ENCODE measurements around the gene SLC52A3.

SLC52A3 gene

DNA sequence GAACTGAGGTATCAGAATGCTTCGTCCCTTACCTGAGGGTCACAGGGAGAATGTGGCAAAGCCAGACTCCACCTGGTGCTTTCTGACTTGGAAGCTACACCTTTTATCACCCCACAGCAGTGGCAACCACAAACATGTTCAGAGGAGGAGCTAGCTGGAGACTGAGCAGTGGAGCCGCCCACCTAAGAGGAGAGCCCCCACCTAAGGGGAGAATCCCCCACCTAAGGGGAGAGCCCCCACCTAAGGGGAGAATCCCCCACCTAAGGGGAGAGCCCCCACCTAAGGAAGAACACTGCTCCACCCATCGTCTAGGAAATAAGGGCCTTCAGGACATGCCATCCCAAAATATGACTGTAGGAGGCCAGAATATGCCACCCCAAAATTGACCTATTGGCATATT lies 4.0 kb downstream of the SLC52A3 start:
- DNase-seq: no peak

DNA sequence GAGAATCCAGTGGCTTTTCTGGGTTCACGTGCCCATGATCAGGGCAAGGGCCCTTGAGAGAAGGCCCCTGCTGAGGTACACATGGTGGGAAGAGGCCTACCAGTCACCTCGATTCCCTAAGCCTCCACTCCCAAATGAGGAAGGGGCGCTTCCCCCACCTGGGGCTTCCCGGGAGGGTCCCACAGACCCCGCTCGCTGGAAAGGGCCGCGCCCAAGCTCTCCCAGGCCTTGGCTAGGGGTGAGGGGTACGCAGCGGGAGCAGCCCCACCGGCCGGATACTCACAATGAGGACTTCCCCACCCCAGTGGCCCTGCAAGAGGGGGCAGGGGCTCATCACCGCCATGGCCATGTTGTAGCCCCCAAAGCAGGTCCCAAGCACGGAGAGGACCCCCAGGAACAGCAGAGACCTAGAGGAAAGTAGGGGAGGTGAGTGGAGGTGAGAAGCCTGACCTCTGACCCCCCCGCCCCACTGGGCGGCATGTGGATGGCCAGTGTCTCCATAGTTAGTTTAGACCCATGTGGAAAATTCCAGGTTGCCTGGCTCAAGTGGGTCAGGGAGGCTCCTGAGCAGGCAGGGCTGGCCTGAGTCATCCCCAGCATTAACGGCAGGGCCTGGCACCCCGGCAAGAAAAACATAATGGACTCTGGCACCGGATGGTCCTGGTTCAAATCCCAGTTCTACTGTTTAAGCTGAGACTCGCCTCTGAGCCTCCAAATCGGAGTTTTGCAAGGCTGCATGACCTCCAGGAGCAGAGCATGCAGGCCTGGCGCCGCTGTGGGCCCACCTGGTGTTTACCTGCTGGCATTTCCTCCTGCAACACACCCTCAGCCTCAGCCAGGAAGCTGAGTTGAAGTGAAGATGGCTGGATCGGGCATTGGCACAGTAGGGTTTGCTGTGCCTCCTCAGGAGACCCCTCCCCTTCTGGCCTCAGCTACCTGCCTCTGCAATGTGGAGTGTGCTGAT lies 6.6 kb downstream of the SLC52A3 start:
- no peak for DNase-seq

- no peak for DNase-seq
These were observed 7.4 kb downstream of the SLC52A3 start for GRCh38 chr20:760751-761417.

GRCh38 chr20:757506-757905 lies 10.8 kb downstream of the SLC52A3 start:
- no peak for DNase-seq

- DNase-seq: no peak
These were observed 12.4 kb downstream of the SLC52A3 start for GRCh38 chr20:755941-756340.

DNA sequence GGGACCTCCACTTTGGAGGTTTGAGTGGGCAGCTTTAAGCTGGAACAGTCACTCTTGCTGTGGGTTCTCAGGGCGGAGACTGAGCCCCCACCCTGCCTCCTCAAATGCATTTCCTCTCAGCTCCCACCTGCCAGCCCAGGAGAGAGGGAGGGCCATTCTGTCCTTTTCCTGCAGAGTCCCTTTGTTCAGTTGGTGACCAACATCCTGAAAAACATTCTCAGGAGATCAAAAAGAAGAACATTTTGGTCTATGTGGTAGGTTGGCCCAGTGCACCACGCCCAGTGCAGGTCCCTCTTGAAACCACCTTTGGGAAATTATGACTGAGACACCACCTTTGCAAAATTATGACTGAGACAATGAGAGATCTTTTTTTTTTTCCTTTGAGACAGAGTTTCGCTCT lies 13.4 kb downstream of the SLC52A3 start:
- DNase-seq: no peak

DNA sequence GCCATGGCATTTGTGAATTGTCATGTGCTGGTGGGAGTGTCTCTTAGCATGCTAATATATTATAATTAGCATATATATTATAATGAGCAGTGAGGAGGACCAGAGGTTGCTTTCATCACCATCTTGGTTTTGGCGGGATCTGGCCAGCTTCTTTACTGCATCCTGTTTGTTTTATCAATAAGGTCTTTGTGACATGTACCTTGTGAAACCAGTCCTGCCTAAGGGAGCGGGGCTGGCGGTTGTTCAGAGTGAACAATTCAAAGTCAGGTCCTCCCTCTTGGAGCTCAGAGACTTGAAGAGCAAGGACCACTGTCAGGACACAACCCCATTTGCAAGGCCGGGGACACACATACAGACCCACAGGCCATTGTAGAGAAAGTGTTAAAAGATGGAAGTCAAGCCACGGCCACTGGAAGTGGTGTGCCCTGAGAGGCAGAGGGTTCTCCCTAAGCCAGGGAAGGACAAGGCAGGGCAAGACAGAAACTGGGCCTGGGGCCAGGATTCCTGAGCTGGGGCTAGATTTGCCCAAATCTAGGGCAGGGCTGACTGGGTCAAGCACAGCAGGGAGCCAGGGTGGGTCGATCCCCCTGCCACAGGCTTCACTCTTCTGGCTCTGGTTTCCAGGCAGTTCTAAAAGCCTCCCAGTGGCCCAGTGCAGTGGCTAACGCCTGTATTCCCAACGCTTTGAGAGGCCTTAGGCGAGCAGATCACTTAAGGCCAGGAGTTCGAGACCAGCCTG lies 14.2 kb downstream of the SLC52A3 start:
- DNase-seq: no peak

DNA sequence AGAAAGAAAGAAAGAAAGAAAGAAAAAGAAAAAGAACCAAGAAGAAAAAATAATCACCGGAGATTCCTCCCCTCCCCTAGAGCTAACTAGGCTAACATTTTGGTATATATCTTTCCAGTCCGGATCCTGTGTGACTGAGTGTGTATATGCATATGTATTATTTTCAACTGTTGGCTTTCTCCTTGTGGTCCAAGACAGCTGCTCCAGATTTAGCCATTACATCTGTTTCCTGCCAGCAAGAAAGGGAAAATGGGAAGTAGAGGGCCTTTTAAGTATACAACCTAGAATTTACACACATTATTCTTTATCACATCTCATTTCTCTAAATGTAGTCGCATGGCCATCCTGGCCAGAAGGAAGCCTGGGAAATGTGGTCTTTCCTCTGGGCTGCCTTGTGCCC lies 15.2 kb downstream of the SLC52A3 start:
- no peak for DNase-seq

DNA sequence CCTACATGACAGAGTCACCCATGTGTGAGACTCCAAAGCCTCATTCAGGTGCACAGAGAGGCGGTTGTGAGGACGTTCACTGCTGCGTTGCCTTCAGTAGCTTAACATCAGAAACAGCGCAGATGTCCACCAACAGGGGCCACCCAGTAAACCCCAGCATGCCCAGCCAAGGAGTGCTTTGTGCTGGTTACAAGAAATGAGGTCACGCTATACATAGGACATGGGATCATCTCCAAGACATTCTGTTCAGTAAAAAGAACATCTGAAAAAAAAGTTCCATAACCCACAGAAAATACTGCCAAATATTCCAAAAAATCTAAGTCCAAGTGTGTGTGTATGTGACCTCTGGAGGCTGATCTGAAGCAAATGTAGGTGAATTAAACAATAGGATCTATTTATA lies 16.0 kb downstream of the SLC52A3 start:
- no peak for DNase-seq

DNA sequence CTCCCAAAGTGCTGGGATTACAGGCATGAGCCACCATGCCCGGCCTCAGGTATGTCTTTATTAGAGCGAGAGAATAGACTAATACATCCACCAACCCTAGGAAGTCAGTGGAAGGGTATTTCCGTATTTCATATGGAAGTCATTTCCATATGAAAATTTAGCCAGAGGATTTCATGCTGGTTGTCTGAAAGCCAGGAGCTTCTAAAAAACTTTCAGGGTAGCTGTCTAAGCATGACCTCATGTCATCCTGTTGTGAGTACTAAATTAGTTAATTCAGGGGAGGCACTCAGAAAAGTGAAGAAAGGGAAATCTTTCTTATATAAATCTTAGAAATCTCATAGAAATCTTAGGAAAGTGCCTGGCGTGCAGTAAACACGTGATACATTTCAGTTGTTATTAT lies 16.5 kb downstream of the SLC52A3 start:
- no peak for DNase-seq

- DNase-seq: no peak
These were observed 17.5 kb downstream of the SLC52A3 start for GRCh38 chr20:750801-751200.

- no peak for DNase-seq
These were observed 22.5 kb downstream of the SLC52A3 start for GRCh38 chr20:745683-746301.

DNA sequence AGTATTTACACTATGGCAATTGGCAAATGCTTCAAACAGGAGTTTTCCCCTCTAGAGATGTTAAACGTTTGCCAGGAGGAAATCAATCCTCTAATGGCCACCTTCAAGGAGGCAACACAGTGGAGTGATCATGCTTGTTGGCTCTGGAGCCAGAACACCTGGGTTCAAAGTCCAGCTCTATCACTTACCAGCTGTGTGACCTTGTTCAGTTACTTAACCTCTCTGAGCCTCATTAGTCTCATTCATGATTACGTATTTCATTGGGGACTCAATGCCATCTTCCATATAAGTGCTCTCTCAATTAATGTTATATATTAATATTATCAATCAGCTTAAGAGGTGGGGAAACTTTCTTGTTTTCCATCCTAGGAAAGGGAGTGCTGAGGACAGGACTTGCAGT lies 26.1 kb downstream of the SLC52A3 start:
- DNase-seq: no peak

- DNase-seq: no peak
These were observed 26.7 kb downstream of the SLC52A3 start for GRCh38 chr20:741620-742019.

DNA sequence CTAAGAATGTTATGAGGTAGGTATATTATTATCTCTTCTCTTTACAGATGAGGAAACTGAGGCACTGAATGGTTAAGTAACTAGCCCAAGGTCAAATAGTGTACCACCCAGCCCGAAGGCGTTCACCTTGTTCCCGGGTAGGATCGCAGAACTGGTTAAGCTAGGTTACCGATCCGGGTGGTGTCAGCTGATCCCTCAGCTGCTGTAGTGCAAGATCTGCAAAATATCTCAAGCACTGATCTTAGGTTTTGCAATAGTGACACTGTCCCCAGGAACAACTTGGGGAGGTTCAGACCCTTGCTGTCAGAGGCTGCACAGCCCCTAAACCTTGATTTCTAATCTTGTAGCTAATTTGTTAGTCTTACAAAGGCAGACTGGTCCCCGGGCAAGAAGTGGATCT lies 28.1 kb downstream of the SLC52A3 start:
- DNase-seq: no peak

DNA sequence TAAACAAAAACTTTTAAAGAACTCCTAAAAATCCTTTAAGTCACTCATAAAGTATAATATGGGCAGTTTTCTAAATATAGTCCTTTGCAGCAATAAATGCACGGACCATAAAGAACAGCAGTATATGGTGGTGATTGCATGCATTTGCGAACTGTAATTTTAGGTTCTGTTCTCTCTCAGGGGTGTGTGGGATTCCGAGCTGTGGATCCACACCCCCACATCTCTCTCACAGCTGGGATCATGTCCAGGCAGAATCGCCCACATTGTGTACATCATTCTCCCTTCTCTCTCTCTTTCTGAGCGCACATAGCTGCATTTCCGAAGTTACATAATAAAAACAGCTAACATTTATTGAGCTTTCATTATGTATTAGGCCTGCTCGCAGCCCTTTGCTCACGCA lies 28.6 kb downstream of the SLC52A3 start:
- no peak for DNase-seq

- DNase-seq: no peak
These were observed 34.4 kb downstream of the SLC52A3 start for GRCh38 chr20:733861-734260.

DNA sequence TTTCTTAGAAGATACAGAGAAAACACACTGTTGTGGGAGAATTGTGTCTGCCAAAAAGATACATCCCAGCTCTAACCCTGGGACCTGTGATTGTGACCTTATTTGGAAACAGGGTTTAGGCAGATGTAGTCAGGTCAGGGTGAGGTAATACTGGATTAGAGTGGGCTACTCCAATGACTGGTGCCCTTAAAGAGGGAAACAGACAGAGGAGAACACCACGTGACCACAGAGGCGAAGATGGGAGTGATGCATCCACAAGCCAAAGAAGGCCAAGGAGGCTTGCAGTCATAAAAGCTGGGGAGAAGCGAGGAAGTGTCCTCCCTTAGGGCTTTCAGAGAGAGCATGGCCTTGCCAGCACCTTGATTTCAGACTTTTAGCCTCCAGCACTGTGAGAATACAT lies 35.6 kb downstream of the SLC52A3 start:
- DNase-seq: no peak

DNA sequence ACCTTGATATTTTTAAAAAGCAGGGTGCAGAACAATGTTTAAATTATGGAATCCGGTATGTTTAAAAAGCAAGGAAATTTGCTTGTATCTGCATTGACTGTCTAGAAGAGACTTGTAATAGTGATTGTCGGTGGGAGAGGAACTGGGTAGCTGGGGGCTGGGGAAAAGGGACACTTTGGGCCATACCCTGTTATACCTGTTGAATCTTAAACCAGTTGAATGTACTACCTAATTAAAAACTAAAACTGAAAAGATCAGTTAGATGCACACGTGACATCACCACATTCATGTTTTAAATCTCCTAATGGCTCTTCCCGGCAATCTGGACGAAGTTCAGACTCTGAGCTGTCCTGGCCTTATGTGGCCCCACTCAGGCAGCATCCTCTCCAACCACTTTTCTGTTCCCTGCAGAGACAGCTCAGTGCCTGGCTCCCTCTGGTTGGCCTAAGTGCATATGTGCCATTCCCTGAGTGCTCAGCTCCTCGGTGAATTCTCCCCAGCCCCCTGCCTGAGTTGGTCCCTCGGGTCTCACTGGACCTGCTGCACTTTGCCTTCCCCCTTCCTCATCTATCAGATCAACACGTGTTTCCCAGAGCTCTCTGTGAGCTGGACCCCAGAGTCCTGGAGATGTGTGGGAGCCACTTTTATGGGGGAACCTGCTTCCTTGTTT lies 36.3 kb downstream of the SLC52A3 start:
- DNase-seq: no peak

GRCh38 chr20:730005-730404 lies 38.3 kb downstream of the SLC52A3 start:
- no peak for DNase-seq

DNA sequence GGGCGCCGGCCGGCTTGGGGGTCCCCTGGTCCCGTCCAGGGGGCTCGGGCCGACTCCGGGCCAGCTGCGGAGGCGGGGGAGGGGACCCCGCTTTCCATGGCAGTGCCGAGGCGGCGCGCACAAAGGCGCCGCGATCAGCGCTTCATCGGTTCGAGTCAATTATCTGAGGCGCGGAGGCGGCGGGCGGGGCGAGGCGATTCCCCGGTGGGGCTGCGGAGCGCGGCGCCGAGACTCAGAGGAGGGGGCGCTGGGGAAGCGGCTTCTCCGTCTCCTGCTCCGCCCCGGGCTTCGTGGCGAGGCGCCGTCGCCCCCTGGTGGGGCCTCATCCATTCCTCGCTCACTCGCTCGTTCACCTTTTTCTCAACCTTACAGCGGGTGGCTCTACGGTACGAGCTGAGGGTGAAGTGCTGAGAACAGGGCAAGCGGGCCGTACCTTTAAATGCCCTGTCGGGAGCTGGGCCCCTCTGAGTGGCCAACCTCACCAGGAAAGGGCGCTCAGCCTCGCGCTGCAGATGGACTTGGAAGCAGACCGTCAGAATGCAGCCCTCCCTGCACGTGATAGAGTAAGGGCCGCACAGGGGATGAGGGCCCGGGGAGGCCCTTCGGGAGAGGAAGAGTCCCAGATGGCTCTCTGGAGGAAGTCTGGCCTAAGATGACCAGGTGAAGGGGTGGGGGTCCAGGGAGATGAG lies 39.9 kb downstream of the SLC52A3 start:
- peak; percentile 38 for DNase-seq

- no peak for DNase-seq
These were observed 42.1 kb downstream of the SLC52A3 start for GRCh38 chr20:726160-726559.
